ENCODE data around the gene ASIC1. TPM values are rescaled to one million over a fixed set of nuclear protein-coding genes. Genes with fewer than 3 reads are reported as not detected.
"Not testable (repeated sequence)": the region's sequence is repeated elsewhere in the genome, so short reads cannot be mapped to it uniquely, and the experiment has no call there.

The ASIC1 gene
- total RNA-seq, 2 experiments from 2014 or later = 0.91 to 0.98 TPM

DNA sequence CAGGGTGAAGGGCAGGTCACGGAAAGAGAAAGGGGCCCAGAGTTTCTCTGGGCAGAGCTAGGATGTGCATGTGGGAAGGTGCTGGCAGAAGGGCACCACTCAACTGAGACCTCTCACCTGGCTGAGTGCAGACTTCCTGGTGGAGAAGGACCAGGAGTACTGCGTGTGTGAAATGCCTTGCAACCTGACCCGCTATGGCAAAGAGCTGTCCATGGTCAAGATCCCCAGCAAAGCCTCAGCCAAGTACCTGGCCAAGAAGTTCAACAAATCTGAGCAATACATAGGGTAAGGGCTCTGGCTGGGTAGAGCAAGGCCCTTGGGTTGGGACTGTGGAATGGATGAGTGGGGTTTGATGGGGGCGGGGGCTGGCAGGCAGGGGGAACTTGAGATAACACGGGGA, 22.4 kb downstream of the ASIC1 start:
- DNase-seq = no peak
- no peaks in the 10 kb centered on the region for H3K27me3 Mint-ChIP-seq
- no peak overlapping the region for H3K4me3 Mint-ChIP-seq
- no peaks in the 10 kb centered on the region for H3K9me3 Mint-ChIP-seq
- ChIA-PET CTCF (interaction anchor here (0.8 to 1.0 kb wide), 2 partner anchors 9 to 32 kb away, joined by 3 to 7 read pairs; partner anchors contain the start of gene COX14), POLR2A (no interaction called here)
- peaks cover 9% of the 10 kb centered on the region for H3K4me1 Mint-ChIP-seq
- no peak overlapping the region for H3K27ac Mint-ChIP-seq
- no peaks in the 10 kb centered on the region for H3K36me3 Mint-ChIP-seq (ENCODE audit: low read depth)

DNA sequence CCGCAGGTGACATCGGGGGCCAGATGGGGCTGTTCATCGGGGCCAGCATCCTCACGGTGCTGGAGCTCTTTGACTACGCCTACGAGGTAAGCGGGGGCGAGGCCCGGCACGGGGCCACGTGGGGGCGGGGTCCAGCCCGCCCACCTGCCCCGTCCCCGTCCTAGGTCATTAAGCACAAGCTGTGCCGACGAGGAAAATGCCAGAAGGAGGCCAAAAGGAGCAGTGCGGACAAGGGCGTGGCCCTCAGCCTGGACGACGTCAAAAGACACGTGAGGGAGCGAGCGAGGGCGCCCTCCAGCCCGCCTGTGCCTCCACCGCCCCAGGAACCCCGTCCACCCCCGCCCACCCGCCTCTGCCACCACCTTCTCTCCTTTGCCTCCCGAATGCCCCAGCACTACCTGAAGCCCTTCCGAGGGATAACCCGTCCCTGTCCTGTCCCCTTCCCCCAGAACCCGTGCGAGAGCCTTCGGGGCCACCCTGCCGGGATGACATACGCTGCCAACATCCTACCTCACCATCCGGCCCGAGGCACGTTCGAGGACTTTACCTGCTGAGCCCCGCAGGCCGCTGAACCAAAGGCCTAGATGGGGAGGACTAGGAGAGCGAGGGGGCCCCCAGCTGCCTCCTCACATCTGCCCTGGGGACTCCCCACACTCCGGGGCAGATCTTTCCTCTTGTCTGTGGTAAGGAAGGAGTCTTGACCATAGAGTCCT, 23.9 kb downstream of the ASIC1 start:
- ChIA-PET POLR2A (interaction anchor here (2.2 kb wide), 1 partner anchor 86 kb away, joined by 7 read pairs; the partner anchor contains the start of gene CERS5), CTCF (no interaction called here)
- peaks cover 16% of the 10 kb centered on the region for H3K4me1 Mint-ChIP-seq
- no peaks in the 10 kb centered on the region for H3K36me3 Mint-ChIP-seq (ENCODE audit: low read depth)
- H3K27ac Mint-ChIP-seq = no peak overlapping the region
- no peak for DNase-seq
- H3K9me3 Mint-ChIP-seq = no peaks in the 10 kb centered on the region
- no peaks in the 10 kb centered on the region for H3K27me3 Mint-ChIP-seq
- H3K4me3 Mint-ChIP-seq = no peak overlapping the region

GRCh38 chr12:50082644-50083043, 25.2 kb downstream of the ASIC1 start:
- ChIA-PET POLR2A (interaction anchor here (1.1 to 2.2 kb wide), 5 partner anchors 29 to 681 kb away, joined by 3 to 7 read pairs (median 3); partner anchors contain the start of genes ATF1, CERS5 and COX14), CTCF (interaction anchor here (0.7 to 13.1 kb wide), 7 partner anchors 8 to 137 kb away, joined by 3 to 181 read pairs (median 3); partner anchors contain the start of gene COX14)
- Mint-ChIP-seq H3K36me3 (ENCODE audit: low read depth) (peaks cover 12% of the 10 kb centered on the region), H3K4me3 (no peak overlapping the region), H3K4me1 (peaks cover 28% of the 10 kb centered on the region), H3K27me3 (no peaks in the 10 kb centered on the region), H3K9me3 (no peaks in the 10 kb centered on the region), H3K27ac (no peak overlapping the region)
- no peak for DNase-seq

DNA sequence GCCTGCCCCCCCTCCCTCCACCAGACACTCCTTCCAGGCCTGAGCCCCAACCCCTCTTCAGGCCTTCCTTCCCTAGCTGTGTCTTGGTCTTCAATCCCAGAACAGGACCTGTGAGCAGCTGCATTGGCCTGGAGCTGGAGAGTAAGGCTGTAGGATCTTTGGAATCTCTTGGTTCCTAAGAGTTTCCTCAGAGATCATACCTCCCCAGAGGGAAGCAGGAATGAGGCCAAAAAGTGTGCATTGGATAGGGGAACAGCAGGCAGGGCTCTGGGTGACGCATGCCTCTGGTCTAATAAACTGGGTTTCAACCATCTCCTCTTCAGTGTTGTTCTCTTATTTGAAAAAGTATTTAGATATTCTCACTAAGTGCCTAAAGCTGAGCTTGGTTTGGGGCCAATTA, 25.9 kb downstream of the ASIC1 start:
- Mint-ChIP-seq H3K4me3 (peak overlapping the region; percentile 70), H3K36me3 (ENCODE audit: low read depth) (peaks cover 18% of the 10 kb centered on the region), H3K27me3 (no peaks in the 10 kb centered on the region), H3K27ac (peak overlapping the region; percentile 43), H3K9me3 (no peaks in the 10 kb centered on the region), H3K4me1 (peaks cover 34% of the 10 kb centered on the region)
- POLR2A ChIA-PET = interaction anchor here (1.1 to 2.2 kb wide), 5 partner anchors 29 to 680 kb away, joined by 3 to 7 read pairs (median 3); partner anchors contain the start of genes ATF1, CERS5 and COX14
- no peak for DNase-seq
- CTCF ChIA-PET = interaction anchor here (0.7 to 13.1 kb wide), 7 partner anchors 8 to 138 kb away, joined by 3 to 181 read pairs (median 3); partner anchors contain the start of gene COX14

DNA sequence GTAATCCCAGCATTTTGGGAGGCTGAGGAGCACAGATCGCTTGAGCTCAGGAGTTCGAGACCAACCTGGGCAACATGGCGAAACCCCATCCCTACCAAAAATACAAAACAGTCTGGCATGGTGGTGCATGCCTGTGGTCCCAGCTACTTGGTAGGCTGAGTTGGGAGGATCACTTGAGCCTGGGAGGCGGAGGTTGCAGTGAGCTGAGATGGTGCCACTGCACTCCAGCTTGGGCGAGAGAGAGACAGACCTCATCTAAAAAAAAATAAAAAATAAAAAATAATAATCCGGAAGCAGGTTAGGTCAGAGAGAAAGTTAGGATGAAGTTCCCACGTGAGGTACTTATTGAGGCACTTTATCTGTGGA, 27.0 kb downstream of the ASIC1 start:
- not testable (repeated sequence) for H3K9me3 Mint-ChIP-seq, H3K27me3 Mint-ChIP-seq, DNase-seq
- ChIA-PET POLR2A (interaction anchor here (0.6 to 2.7 kb wide), 23 partner anchors 8 to 322 kb away, joined by 3 to 48 read pairs (median 4); partner anchors contain the start of genes ASIC1, CERS5, COX14 and GPD1), CTCF (interaction anchor here (0.8 to 13.1 kb wide), 20 partner anchors 8 to 349 kb away, joined by 3 to 181 read pairs (median 6); partner anchors contain the start of genes CERS5, COX14, GPD1 and RACGAP1)
- Mint-ChIP-seq H3K27ac (peak overlapping the region; percentile 88), H3K36me3 (ENCODE audit: low read depth) (peaks cover 29% of the 10 kb centered on the region), H3K4me3 (peak overlapping the region; percentile 88), H3K4me1 (peaks cover 41% of the 10 kb centered on the region)

DNA sequence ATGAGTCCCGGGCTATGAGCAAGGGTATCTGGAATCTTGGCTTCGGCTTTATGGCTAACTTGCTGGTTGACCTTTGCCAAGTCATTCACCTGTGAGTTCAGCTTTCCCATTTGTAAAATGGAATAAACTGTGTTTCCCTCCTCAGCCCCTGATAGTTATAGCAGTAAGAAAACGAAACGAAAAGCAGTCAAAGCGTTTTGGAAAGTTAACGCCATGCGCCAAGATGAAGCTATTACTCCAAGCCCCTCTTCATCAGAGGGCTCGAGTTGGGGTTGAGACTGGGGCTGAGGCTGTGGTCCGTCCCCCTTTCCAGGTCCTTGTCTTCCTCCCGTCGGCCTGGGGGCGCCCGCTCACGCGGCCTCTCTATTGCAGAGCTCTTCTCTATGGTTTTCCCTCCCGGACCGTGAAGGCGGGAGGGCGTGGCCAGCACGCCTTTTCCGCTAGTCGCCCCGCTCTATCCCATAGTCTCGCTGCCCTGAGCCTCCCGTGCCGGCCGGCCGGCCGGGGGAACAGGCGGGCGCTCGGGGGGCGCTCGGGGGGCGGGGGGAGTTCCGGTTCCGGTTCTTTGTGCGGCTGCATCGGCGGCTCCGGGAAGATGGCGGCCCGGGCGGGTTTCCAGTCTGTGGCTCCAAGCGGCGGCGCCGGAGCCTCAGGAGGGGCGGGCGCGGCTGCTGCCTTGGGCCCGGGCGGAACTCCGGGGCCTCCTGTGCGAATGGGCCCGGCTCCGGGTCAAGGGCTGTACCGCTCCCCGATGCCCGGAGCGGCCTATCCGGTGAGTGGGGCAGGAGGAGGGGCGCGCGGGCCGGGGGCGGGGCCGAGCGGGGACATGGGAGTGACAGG, 27.6 kb downstream of the ASIC1 start, which contains the start of gene SMARCD1:
TSS of gene SMARCD1 (plus strand) at position 568 of the 840 bp plus-strand sequence. CDS start at position 596, 28 bp downstream.
- Mint-ChIP-seq H3K9me3 (no peaks in the 10 kb centered on the region), H3K36me3 (ENCODE audit: low read depth) (peaks cover 35% of the 10 kb centered on the region), H3K27me3 (no peaks in the 10 kb centered on the region), H3K27ac (peak within 1 kb of the TSS; percentile 88), H3K4me3 (peak within 1 kb of the TSS; percentile 88), H3K4me1 (peaks cover 41% of the 10 kb centered on the region)
- DNase-seq = peak; percentile 83
- CTCF ChIA-PET = interaction anchor here (0.6 to 13.1 kb wide), 22 partner anchors 9 to 348 kb away, joined by 3 to 181 read pairs (median 6); partner anchors contain the start of genes CERS5, COX14, GPD1 and RACGAP1
- POLR2A ChIA-PET = interaction anchor here (0.6 to 2.7 kb wide), 24 partner anchors 8 to 954 kb away, joined by 3 to 48 read pairs (median 4); partner anchors contain the start of genes ASIC1, CERS5, COX14 and GPD1

GRCh38 chr12:50085615-50086072, 28.2 kb downstream of the ASIC1 start:
- Mint-ChIP-seq H3K27ac (peak overlapping the region; percentile 71), H3K36me3 (ENCODE audit: low read depth) (peaks cover 40% of the 10 kb centered on the region), H3K9me3 (no peaks in the 10 kb centered on the region), H3K4me1 (peaks cover 41% of the 10 kb centered on the region), H3K27me3 (no peaks in the 10 kb centered on the region), H3K4me3 (peak overlapping the region; percentile 88)
- no peak for DNase-seq
- ChIA-PET POLR2A (interaction anchor here (0.6 to 2.7 kb wide), 16 partner anchors 9 to 955 kb away, joined by 3 to 48 read pairs (median 4); partner anchors contain the start of genes CERS5, COX14, GPD1 and RACGAP1), CTCF (interaction anchor here (0.6 to 13.1 kb wide), 15 partner anchors 10 to 119 kb away, joined by 3 to 181 read pairs (median 6); partner anchors contain the start of genes COX14, GPD1 and RACGAP1)

GRCh38 chr12:50086148-50086547, 28.8 kb downstream of the ASIC1 start:
- no peaks in the 10 kb centered on the region for H3K27me3 Mint-ChIP-seq
- ChIA-PET CTCF (interaction anchor here (0.5 to 13.1 kb wide), 7 partner anchors 12 to 119 kb away, joined by 3 to 181 read pairs (median 9); partner anchors contain the start of gene COX14), POLR2A (interaction anchor here (0.6 to 2.7 kb wide), 7 partner anchors 8 to 955 kb away, joined by 3 to 48 read pairs (median 9); partner anchors contain the start of genes CERS5, COX14, RACGAP1 and TUBA1B)
- peaks cover 41% of the 10 kb centered on the region for H3K4me1 Mint-ChIP-seq
- no peaks in the 10 kb centered on the region for H3K9me3 Mint-ChIP-seq
- no peak for DNase-seq
- peaks cover 43% of the 10 kb centered on the region for H3K36me3 Mint-ChIP-seq (ENCODE audit: low read depth)
- H3K27ac Mint-ChIP-seq = peak overlapping the region; percentile 71
- H3K4me3 Mint-ChIP-seq = peak overlapping the region; percentile 88

DNA sequence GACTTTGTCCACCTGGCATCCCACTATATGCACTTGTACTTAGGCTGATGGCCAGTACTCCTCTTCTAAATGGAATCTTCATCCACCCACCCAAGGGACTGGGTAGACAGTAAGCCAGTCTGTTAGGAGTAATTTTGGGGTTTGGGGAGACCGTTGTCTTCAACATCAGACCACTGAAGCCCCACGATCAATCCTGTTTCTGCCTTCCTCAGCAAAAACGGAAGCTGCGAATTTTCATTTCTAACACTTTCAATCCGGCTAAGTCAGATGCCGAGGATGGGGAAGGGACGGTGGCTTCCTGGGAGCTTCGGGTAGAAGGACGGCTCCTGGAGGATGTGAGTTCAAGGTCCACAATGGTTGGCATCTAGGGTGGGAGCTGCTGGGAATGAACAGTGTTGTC, 29.8 kb downstream of the ASIC1 start:
- DNase-seq = no peak
- no peaks in the 10 kb centered on the region for H3K9me3 Mint-ChIP-seq
- H3K4me1 Mint-ChIP-seq = peaks cover 41% of the 10 kb centered on the region
- H3K27me3 Mint-ChIP-seq = no peaks in the 10 kb centered on the region
- peak overlapping the region; percentile 49 for H3K27ac Mint-ChIP-seq
- H3K36me3 Mint-ChIP-seq (ENCODE audit: low read depth) = peaks cover 47% of the 10 kb centered on the region
- CTCF ChIA-PET = interaction anchor here (1.2 to 13.1 kb wide), 7 partner anchors 9 to 227 kb away, joined by 3 to 181 read pairs (median 5); partner anchors contain the start of gene COX14
- no peak overlapping the region for H3K4me3 Mint-ChIP-seq
- POLR2A ChIA-PET = interaction anchor here (0.6 to 2.6 kb wide), 3 partner anchors 14 to 222 kb away, joined by 3 to 13 read pairs (median 3); partner anchors contain the start of gene COX14

DNA sequence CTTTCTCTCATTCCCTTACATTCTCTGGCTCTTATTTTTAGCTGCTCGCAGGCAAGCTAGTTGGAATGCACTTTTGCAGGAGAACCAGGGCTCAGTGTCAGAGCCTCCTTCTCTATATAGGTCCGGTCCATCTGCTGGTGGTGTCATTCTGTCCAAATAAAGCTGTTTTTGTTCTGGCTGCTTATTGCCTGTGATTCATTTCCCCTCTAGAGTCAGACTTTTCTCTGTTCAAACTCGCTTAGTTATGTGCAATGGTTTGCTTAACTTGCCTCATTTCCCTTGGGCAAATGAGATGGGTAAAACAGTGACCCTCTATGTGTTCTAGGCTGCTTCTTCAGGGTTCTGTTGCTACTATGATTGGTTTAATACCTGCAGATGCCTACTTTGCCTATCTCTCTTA, 30.6 kb downstream of the ASIC1 start:
- H3K4me1 Mint-ChIP-seq = peaks cover 41% of the 10 kb centered on the region
- H3K27me3 Mint-ChIP-seq = no peaks in the 10 kb centered on the region
- DNase-seq = no peak
- ChIA-PET POLR2A (interaction anchor here (0.6 to 2.6 kb wide), 3 partner anchors 13 to 221 kb away, joined by 3 to 13 read pairs (median 3); partner anchors contain the start of gene COX14), CTCF (interaction anchor here (0.6 to 13.1 kb wide), 8 partner anchors 9 to 227 kb away, joined by 3 to 181 read pairs (median 4); partner anchors contain the start of genes CERS5 and COX14)
- no peak overlapping the region for H3K4me3 Mint-ChIP-seq
- H3K27ac Mint-ChIP-seq = peak overlapping the region; percentile 49
- peaks cover 47% of the 10 kb centered on the region for H3K36me3 Mint-ChIP-seq (ENCODE audit: low read depth)
- H3K9me3 Mint-ChIP-seq = no peaks in the 10 kb centered on the region

DNA sequence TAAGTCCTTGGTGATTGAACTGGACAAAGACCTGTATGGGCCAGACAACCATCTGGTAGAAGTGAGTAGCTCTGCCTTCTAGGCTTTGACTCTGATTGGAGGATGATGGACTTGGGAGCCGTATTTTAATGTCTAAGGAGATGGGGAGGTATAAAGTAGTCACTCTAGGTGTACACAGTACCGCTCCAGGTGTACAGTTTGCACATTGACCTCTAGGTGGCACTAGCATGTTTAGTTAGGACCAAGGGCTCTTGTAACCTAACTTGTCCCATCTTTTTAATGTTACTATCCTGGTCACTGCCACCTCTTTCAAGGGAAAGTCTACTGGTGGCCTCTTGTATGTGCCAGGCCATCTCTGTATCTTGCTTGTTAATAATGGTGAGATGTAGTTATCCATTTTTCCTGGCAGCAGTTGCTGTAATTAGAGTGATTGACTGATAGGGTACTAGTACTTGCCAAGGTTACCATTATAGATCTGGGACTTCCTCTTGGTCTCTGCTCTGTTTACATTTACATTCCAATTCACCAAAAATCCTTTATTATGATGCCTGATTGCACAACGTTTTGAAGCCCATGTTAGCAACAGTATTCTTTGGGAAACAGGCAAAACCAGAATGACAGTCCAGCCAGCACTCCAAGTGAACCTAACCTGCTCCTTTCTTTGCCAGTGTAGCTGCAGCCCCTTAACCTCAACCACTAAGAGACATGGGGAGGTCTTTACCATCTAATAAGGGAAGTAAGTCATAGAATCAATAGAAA, 31.4 kb downstream of the ASIC1 start:
- peak overlapping the region; percentile 49 for H3K27ac Mint-ChIP-seq
- H3K4me1 Mint-ChIP-seq = peaks cover 37% of the 10 kb centered on the region
- peaks cover 50% of the 10 kb centered on the region for H3K36me3 Mint-ChIP-seq (ENCODE audit: low read depth)
- H3K27me3 Mint-ChIP-seq = no peaks in the 10 kb centered on the region
- DNase-seq = peak; percentile 62
- ChIA-PET POLR2A (interaction anchor here (1.6 to 2.6 kb wide), 2 partner anchors 12 to 23 kb away, joined by 3 to 13 read pairs; partner anchors contain the start of gene COX14), CTCF (interaction anchor here (0.6 to 13.1 kb wide), 14 partner anchors 8 to 347 kb away, joined by 3 to 181 read pairs (median 4); partner anchors contain the start of genes CERS5, COX14 and TMBIM6)
- no peaks in the 10 kb centered on the region for H3K9me3 Mint-ChIP-seq
- no peak overlapping the region for H3K4me3 Mint-ChIP-seq
